B cell (primary cell): ENCODE data around the gene ZBED1. TPM values are rescaled to one million over a fixed set of nuclear protein-coding genes. Genes with fewer than 3 reads are reported as not detected.
"Not testable (repeated sequence)": the region's sequence is repeated elsewhere in the genome, so short reads cannot be mapped to it uniquely, and the experiment has no call there.

Experiments used
- ATAC-seq: fragments of 200-7000 bp; cut with Tn5 transposase; one replicate; pipeline ENCODE4 v1.10.0; 2021; ENCODE audit warnings: low read depth, mild to moderate bottlenecking, moderate number of reproducible peaks, moderate library complexity
- CTCF ChIA-PET: fragments of 350-600 bp; sonication (Branson Sonifier 250); formaldehyde crosslinking; loops from one replicate; lab custom pipeline; 2021; ENCODE audit warnings: antibody characterized with exemption, inconsistent platforms; lab: Charles Lee
- POLR2A ChIA-PET: fragments of 350-600 bp; sonication (Branson Sonifier 250); formaldehyde crosslinking; loops from one replicate; lab custom pipeline; 2021; ENCODE audit warnings: antibody characterized with exemption; lab: Charles Lee
- DNase-seq: peaks from one replicate; pipeline ENCODE4 v3.0.0; 2013
- H2AFZ ChIP-seq: 2 replicates; pipeline ENCODE4 v1.6.1; 2012; ENCODE audit warnings: mild to moderate bottlenecking, low read depth, low read length; ENCODE audit not compliant: insufficient read depth, poor library complexity, severe bottlenecking
- H3K27ac ChIP-seq, 2 donors: 1 replicate in 1 of 2; 2 replicates in 1 of 2; pipeline ENCODE4 v1.5.1; 2012 to 2013; ENCODE audit warnings: low read length in 2 of 2, mild to moderate bottlenecking in 2 of 2, moderate library complexity in 1 of 2
- H3K27me3 ChIP-seq, 4 experiments: fragments of 200-600 bp in 1 of 4; sonication (generic) in 1 of 4; replicated peaks in 1 of 4; 1 replicate in 2 of 4; 2 replicates in 2 of 4; pipeline versions ENCODE4 v1.6.1 to v1.7.0; 2013 to 2016; ENCODE audit warnings: low read length in 3 of 4, mild to moderate bottlenecking in 2 of 4, mixed read lengths in 1 of 4, moderate library complexity in 1 of 4; ENCODE audit not compliant: insufficient read depth in 4 of 4, control insufficient read depth in 3 of 4; ENCODE audit errors: control extremely low read depth in 1 of 4
- H3K36me3 ChIP-seq, 2 experiments: replicated peaks in 1 of 2; 1 replicate in 1 of 2; 2 replicates in 1 of 2; pipeline versions ENCODE4 v1.6.1 to v1.7.1; 2013; ENCODE audit warnings: low read length in 1 of 2; ENCODE audit not compliant: insufficient read depth in 2 of 2, control insufficient read depth in 1 of 2; ENCODE audit errors: control extremely low read depth in 1 of 2, extremely low read depth in 1 of 2
- H3K4me1 ChIP-seq, 2 donors: fragments of 200-600 bp in 1 of 2; sonication (generic) in 1 of 2; 1 replicate in 1 of 2; 2 replicates in 1 of 2; pipeline versions ENCODE4 v1.5.1 to v1.6.1; 2013 to 2017; ENCODE audit warnings: low read length in 2 of 2; ENCODE audit not compliant: control insufficient read depth in 2 of 2, insufficient read depth in 2 of 2
- H3K4me2 ChIP-seq: replicated peaks from 2 replicates; pipeline ENCODE3; 2012; ENCODE audit warnings: mild to moderate bottlenecking, low read depth, low read length; ENCODE audit not compliant: poor library complexity, severe bottlenecking
- H3K4me3 ChIP-seq, 5 experiments: fragments of 200-600 bp in 1 of 5; sonication (generic) in 1 of 5; 1 replicate in 3 of 5; 2 replicates in 2 of 5; pipeline versions ENCODE4 v1.5.1 to v1.7.0; 2011 to 2016; ENCODE audit warnings: low read length in 4 of 5, mild to moderate bottlenecking in 4 of 5, low read depth in 2 of 5, control low read depth in 1 of 5, moderate library complexity in 1 of 5; ENCODE audit not compliant: insufficient read depth in 1 of 5; ENCODE audit errors: control extremely low read depth in 1 of 5, extremely low read depth in 1 of 5
- H3K79me2 ChIP-seq: fragments of 200-600 bp; sonication (generic); one replicate; pipeline ENCODE4 v1.6.0; 2016; ENCODE audit warnings: low read length; ENCODE audit not compliant: control insufficient read depth, insufficient read depth
- H3K9ac ChIP-seq: fragments of 200-600 bp; sonication (generic); 2 replicates; pipeline ENCODE4 v1.6.1; 2017; ENCODE audit warnings: mild to moderate bottlenecking, low read length, moderate library complexity
- H3K9me3 ChIP-seq, 3 donors: one replicate each; pipeline versions ENCODE4 v1.6.1 to v1.7.1; 2013; ENCODE audit warnings: low read length in 2 of 3; ENCODE audit not compliant: control insufficient read depth in 2 of 3, insufficient read depth in 1 of 3; ENCODE audit errors: control extremely low read depth in 1 of 3
- H4K20me1 ChIP-seq: 2 replicates; pipeline ENCODE4 v1.6.0; 2012; ENCODE audit warnings: mild to moderate bottlenecking, low read length; ENCODE audit not compliant: insufficient read depth, control insufficient read depth, poor library complexity, severe bottlenecking
- H3K27ac Mint-ChIP-seq: one replicate; pipeline ENCODE4 v1.8.0; 2021; ENCODE audit warnings: mixed read lengths
- H3K27me3 Mint-ChIP-seq: one replicate; pipeline ENCODE4 v1.8.0; 2021; ENCODE audit warnings: mixed read lengths
- H3K4me1 Mint-ChIP-seq: one replicate; pipeline ENCODE4 v1.8.0; 2021; ENCODE audit warnings: mixed read lengths
- H3K4me3 Mint-ChIP-seq: one replicate; pipeline ENCODE4 v1.8.0; 2021; ENCODE audit warnings: mixed read lengths
- H3K9me3 Mint-ChIP-seq: one replicate; pipeline ENCODE4 v1.8.0; 2022; ENCODE audit warnings: mixed read lengths; ENCODE audit not compliant: insufficient read depth
- EZH2 ChIP-seq: IDR thresholded peaks from 2 replicates; pipeline ENCODE4 v1.6.1; 2012; ENCODE audit warnings: borderline replicate concordance, low read depth, mild to moderate bottlenecking, moderate library complexity, low read length; ENCODE audit not compliant: insufficient read depth, poor library complexity, severe bottlenecking
- WGBS: methylation state at CpG from one replicate; pipeline ENCODE4 v1.1.5; 2013; ENCODE audit warnings: missing lambda C conversion rate; ENCODE audit not compliant: insufficient coverage; 5-methylcytosine and 5-hydroxymethylcytosine counted together
- intact Hi-C: fragments of 100-400 bp; cut with micrococcal nuclease; formaldehyde crosslinking; loops from one replicate; pipeline ENCODE4 v1.10.0; 2022
- polyA plus RNA-seq: library from polyadenylated mRNA; depleted of rRNA; stranded (reverse); fragments of >200 nt; gene quantifications from 2 replicates; pipeline ENCODE4 v1.2.3, GENCODE V29; 2012
- total RNA-seq, 2 donors: library from RNA; stranded (reverse); fragments of 120-200 nt in 1 of 2; gene quantifications; 1 replicate in 1 of 2; 2 replicates in 1 of 2; pipeline versions ENCODE4 v1.2.3 to v1.2.4, GENCODE V29; 2013 to 2022
- TF ChIP-seq, protein P1 (sequence below): fragments of 200-600 bp; IDR thresholded peaks from one replicate; pipeline ENCODE4 v1.8.0; 2022; ENCODE audit warnings: antibody characterized with exemption, mild to moderate bottlenecking

ZBED1 gene
- total and polyA plus RNA-seq, 2 donors (not counting 1 experiment from before 2014, with no cell fraction given): 20.3 to 44.7 TPM

DNA sequence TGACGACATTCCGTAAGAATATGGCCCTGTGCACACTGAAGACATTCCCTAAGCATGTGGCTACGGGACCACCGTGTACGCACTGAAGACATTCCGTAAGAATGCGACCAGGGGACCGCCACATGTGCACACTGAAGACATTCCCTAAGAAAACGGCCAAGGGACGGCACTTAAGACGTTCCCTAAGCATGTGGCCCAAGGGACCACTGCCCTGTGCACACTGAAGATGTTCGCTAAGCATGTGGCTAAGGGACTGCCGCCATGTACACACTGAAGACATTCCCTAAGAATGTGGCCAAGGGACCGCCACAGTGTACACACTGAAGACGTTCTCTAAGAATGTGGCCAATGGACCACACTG is 21.4 kb downstream of the ZBED1 start:
- intact Hi-C loops: no loop called here
- ATAC-seq: no peak

DNA sequence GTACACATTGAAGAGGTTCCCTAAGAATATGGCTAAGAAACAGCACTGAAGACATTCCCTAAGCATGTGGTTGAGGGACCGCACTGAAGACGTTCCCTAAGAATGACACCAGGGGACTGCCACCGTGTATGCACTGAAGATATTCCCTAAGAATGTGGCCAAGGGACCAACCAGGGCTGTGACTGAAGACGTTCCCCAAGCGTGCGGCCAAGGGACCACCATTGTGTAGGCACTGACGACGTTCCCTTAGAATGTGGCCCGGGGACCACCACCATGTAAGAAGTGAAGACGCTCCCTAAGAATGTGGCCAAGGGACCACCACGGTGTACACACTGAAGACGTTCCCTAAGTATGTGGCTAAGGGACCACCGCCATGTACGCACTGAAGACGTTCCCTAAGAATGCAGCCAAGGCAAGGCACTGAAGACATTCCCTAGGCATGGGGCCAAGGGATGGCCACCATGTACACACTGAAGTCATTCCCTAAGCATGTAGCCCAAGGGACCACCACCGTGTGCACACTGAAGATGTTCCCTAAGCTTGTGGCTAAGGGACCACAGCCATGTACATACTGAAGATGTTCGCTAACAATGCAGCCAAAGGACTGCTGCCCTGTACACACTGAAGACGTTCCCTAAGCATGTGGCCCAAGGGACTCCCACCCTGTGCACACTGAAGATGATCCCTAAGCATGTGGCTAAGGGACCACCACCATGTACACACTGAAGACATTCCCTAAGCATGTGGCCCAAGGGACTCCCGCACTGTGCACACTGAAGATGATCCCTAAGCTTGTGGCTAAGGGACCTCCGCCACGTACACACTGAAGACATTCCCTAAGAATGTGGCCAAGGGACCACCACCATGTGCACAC is 22.0 kb downstream of the ZBED1 start:
- 96% methylated on average over 21 of the region's 21 CpGs for WGBS
- no peak overlapping the region for H3K27ac Mint-ChIP-seq
- H3K27me3 ChIP-seq: no peaks in the 10 kb centered on the region
- peaks cover 0 to 15% (median 4%) of the 10 kb centered on the region in 3 donors for H3K9me3 ChIP-seq
- H3K36me3 ChIP-seq: peaks cover 0 to 4% of the 10 kb centered on the region in 2 experiments
- no peak overlapping the region for H2AFZ ChIP-seq
- H3K4me3 ChIP-seq: no peak overlapping the region
- no peaks in the 10 kb centered on the region for H3K4me1 ChIP-seq
- peaks cover 40% of the 10 kb centered on the region for H4K20me1 ChIP-seq
- H3K27ac ChIP-seq: no peak overlapping the region
- H3K9ac ChIP-seq: no peak overlapping the region
- H3K4me3 Mint-ChIP-seq: no peak overlapping the region
- CTCF ChIA-PET: no interaction called here
- POLR2A ChIA-PET: no interaction called here
- ATAC-seq (no peak), DNase-seq (no peak)
- intact Hi-C loops: no loop called here
- no peak for TF ChIP-seq EZH2
- TF ChIP-seq, protein P1, sequence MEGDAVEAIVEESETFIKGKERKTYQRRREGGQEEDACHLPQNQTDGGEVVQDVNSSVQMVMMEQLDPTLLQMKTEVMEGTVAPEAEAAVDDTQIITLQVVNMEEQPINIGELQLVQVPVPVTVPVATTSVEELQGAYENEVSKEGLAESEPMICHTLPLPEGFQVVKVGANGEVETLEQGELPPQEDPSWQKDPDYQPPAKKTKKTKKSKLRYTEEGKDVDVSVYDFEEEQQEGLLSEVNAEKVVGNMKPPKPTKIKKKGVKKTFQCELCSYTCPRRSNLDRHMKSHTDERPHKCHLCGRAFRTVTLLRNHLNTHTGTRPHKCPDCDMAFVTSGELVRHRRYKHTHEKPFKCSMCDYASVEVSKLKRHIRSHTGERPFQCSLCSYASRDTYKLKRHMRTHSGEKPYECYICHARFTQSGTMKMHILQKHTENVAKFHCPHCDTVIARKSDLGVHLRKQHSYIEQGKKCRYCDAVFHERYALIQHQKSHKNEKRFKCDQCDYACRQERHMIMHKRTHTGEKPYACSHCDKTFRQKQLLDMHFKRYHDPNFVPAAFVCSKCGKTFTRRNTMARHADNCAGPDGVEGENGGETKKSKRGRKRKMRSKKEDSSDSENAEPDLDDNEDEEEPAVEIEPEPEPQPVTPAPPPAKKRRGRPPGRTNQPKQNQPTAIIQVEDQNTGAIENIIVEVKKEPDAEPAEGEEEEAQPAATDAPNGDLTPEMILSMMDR: no peak
- no peak overlapping the region for H3K4me2 ChIP-seq
- peaks cover 55% of the 10 kb centered on the region for H3K79me2 ChIP-seq
- H3K9me3 Mint-ChIP-seq: peaks cover 3% of the 10 kb centered on the region
- H3K27me3 Mint-ChIP-seq: no peaks in the 10 kb centered on the region
- peaks cover 10% of the 10 kb centered on the region for H3K4me1 Mint-ChIP-seq

More for the DNA sequence above, 21.4 kb downstream of the ZBED1 start:
- peaks cover 0 to 4% of the 10 kb centered on the region in 2 experiments for H3K36me3 ChIP-seq
- ChIA-PET CTCF (no interaction called here), POLR2A (no interaction called here)
- no peaks in the 10 kb centered on the region for H3K27me3 ChIP-seq
- TF ChIP-seq, protein P1: no peak
- no peak for TF ChIP-seq EZH2
- no peaks in the 10 kb centered on the region for H3K27me3 Mint-ChIP-seq
- H3K79me2 ChIP-seq: peaks cover 54% of the 10 kb centered on the region
- WGBS: 99% methylated on average over 15 of the region's 15 CpGs
- no peak overlapping the region for H3K27ac Mint-ChIP-seq
- peaks cover 3% of the 10 kb centered on the region for H3K9me3 Mint-ChIP-seq
- H3K9me3 ChIP-seq: peaks cover 0 to 15% (median 4%) of the 10 kb centered on the region in 3 donors
- no peak overlapping the region for H3K27ac ChIP-seq
- H3K4me1 Mint-ChIP-seq: peaks cover 10% of the 10 kb centered on the region
- H2AFZ ChIP-seq: no peak overlapping the region
- no peak overlapping the region for H3K4me3 ChIP-seq
- no peak overlapping the region for H3K4me3 Mint-ChIP-seq
- DNase-seq: no peak
- no peak overlapping the region for H3K4me2 ChIP-seq
- H3K4me1 ChIP-seq: no peaks in the 10 kb centered on the region
- no peak overlapping the region for H3K9ac ChIP-seq
- H4K20me1 ChIP-seq: peaks cover 40% of the 10 kb centered on the region

DNA sequence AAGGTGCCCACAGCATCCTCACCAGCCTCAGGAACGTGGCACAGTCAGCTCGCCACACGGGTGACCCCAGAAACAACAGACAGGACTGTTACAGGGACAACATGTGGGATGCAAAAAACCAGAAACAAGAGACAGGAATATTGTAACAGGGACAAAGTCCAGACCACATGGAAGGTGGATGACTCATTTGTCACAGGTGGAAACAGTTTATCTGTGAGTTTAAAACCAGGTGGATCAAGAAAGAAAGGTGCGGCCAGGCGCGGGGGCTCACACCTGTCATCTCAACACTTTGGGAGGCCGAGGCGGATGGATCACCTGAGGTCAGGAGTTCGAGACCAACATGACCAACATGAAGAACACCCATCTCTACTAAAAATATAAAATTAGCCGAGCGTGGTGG is 23.5 kb downstream of the ZBED1 start:
- H3K27me3 Mint-ChIP-seq, H3K4me2 ChIP-seq, H3K4me3 Mint-ChIP-seq, H3K9ac ChIP-seq, CTCF ChIA-PET, H3K4me1 ChIP-seq, POLR2A ChIA-PET, H3K9me3 Mint-ChIP-seq, H3K27me3 ChIP-seq, ATAC-seq, H3K4me3 ChIP-seq, H3K27ac ChIP-seq, intact Hi-C loops, H3K27ac Mint-ChIP-seq, H3K36me3 ChIP-seq, H2AFZ ChIP-seq, DNase-seq: not testable (repeated sequence)
- 95% methylated on average over 3 of the region's 11 CpGs for WGBS
- peaks cover 42% of the 10 kb centered on the region for H4K20me1 ChIP-seq
- H3K79me2 ChIP-seq: peaks cover 57% of the 10 kb centered on the region
- H3K9me3 ChIP-seq: peaks cover 0 to 15% (median 4%) of the 10 kb centered on the region in 3 donors
- peaks cover 10% of the 10 kb centered on the region for H3K4me1 Mint-ChIP-seq
